Stimulated activated CD4-positive, alpha-beta T cell treated with anti-CD3 and anti-CD28 coated beads, Interleukin-15, amount 100 ng/mL, for 48 hours (primary cell): ENCODE results near the gene C4A.
"Not testable (repeated sequence)": the region's sequence is repeated elsewhere in the genome, so short reads cannot be mapped to it uniquely, and the experiment has no call there.

ENCODE experiments used
- DNase-seq, 2 donors: peaks; one replicate each; pipeline ENCODE4 v3.0.0-alpha.2; 2020; ENCODE audit warnings: low read depth in 2 of 2

Gene C4A

GRCh38 chr6:31958741-31959739, 22.8 kb upstream of the C4A start, which contains the start of the genes NELFE and SKIC2:
TSS of gene NELFE (minus strand) at chr6:31958971. CDS start at chr6:31958446, 525 bp downstream.
TSS of gene SKIC2 (plus strand) at chr6:31959175. CDS start at chr6:31959193, 18 bp downstream.
- DNase-seq: peak; percentile 96 to 98

GRCh38 chr6:31961616-31962015, 20.2 kb upstream of the C4A start:
- no peak for DNase-seq

GRCh38 chr6:31963921-31964320, 17.9 kb upstream of the C4A start:
- DNase-seq: no peak

- no peak for DNase-seq
Measured at GRCh38 chr6:31965700-31966099, 16.2 kb upstream of the C4A start.

- no peak for DNase-seq
Measured at GRCh38 chr6:31966506-31966905, 15.4 kb upstream of the C4A start.

- DNase-seq: no peak
Measured at GRCh38 chr6:31966997-31967925, 14.6 kb upstream of the C4A start.

GRCh38 chr6:31967926-31968320, 13.9 kb upstream of the C4A start:
- no peak for DNase-seq

GRCh38 chr6:31968326-31968725, 13.5 kb upstream of the C4A start:
- DNase-seq: no peak

- DNase-seq: no peak
Measured at GRCh38 chr6:31968791-31969711, 12.8 kb upstream of the C4A start.

- no peak for DNase-seq
Measured at GRCh38 chr6:31969712-31970603, 11.9 kb upstream of the C4A start.

GRCh38 chr6:31970604-31971271, 11.1 kb upstream of the C4A start:
- no peak for DNase-seq

GRCh38 chr6:31971279-31971992, 10.4 kb upstream of the C4A start:
- DNase-seq: no peak

- DNase-seq: peak; percentile 97 to 98
Measured at GRCh38 chr6:31971993-31972708, 9.7 kb upstream of the C4A start, which contains the start of gene DXO. TSS of gene DXO (minus strand) at chr6:31972138. CDS start at chr6:31971675, 463 bp downstream.

GRCh38 chr6:31972709-31973350, 9.0 kb upstream of the C4A start:
- DNase-seq: no peak

GRCh38 chr6:31976065-31976464, 5.8 kb upstream of the C4A start:
- DNase-seq: not testable (repeated sequence)

GRCh38 chr6:31977816-31978431, 3.9 kb upstream of the C4A start:
- no peak for DNase-seq

GRCh38 chr6:31978831-31979230, 3.0 kb upstream of the C4A start:
- no peak for DNase-seq
